HG03135 (cell line): Measurements from ENCODE around the gene ACAD11.

Experiments
- ATAC-seq: cut with Tn5 transposase; IDR thresholded peaks from one replicate; pipeline ENCODE4 v1.9.1; 2021; ENCODE audit warnings: mild to moderate bottlenecking, moderate library complexity; ENCODE audit not compliant: unreplicated experiment

ACAD11 gene

GRCh38 chr3:132513057-132513456 is 146.6 kb downstream of the ACAD11 start:
- no peak for ATAC-seq

- no peak for ATAC-seq
Measured at GRCh38 chr3:132509506-132509905, 150.1 kb downstream of the ACAD11 start.

DNA sequence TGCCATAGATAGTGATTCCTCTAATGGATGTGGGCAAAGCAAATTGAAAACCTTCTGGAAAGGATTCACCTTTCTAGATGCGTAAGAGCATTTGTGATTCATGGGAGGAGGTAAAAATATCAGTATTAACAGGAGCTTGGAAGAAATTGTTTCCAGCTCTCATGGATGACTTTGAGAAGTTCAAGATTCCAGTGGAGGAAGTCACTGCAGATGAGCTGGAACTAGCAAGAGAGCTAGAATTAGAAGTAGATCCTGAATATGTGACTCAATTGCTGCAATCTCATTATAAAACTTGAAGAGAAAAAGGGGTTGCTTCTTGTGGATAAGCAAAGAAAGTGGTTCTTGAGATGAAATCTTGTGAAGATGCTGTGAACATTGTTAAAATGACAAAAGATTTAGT is 150.5 kb downstream of the ACAD11 start:
- ATAC-seq, result no peak
